22Rv1 (cell line): ENCODE results near the gene LARP4B.

ENCODE experiments used
- H3K27ac ChIP-seq: fragments of 450-650 bp; 2 replicates; pipeline ENCODE4 v1.5.1; 2017
- CTCF ChIP-seq: fragments of 450-650 bp; IDR thresholded peaks from 2 replicates; pipeline ENCODE4 v1.5.1; 2017; ENCODE audit warnings: mild to moderate bottlenecking
- ZFX ChIP-seq: fragments of 450-650 bp; IDR thresholded peaks from 2 replicates; pipeline ENCODE4 v1.6.1; 2017; ENCODE audit warnings: antibody characterized with exemption, borderline replicate concordance

LARP4B gene

GRCh38 chr10:777913-778479 is 153.5 kb downstream of the LARP4B start:
- H3K27ac ChIP-seq: no peak overlapping the region
- no peak for TF ChIP-seq CTCF
- TF ChIP-seq ZFX: no peak

GRCh38 chr10:776772-777171 is 154.7 kb downstream of the LARP4B start:
- TF ChIP-seq ZFX (no peak), CTCF (no peak)
- H3K27ac ChIP-seq: no peak overlapping the region

- H3K27ac ChIP-seq: no peak overlapping the region
Observed at GRCh38 chr10:775245-776075, 156.0 kb downstream of the LARP4B start.

GRCh38 chr10:774661-775244 is 156.8 kb downstream of the LARP4B start:
- TF ChIP-seq CTCF (no peak), ZFX (no peak)
- no peak overlapping the region for H3K27ac ChIP-seq

More at GRCh38 chr10:775245-776075, 156.0 kb downstream of the LARP4B start:
- TF ChIP-seq ZFX (no peak), CTCF (no peak)

GRCh38 chr10:774223-774622 is 157.3 kb downstream of the LARP4B start:
- no peak overlapping the region for H3K27ac ChIP-seq
- TF ChIP-seq CTCF: no peak
- TF ChIP-seq ZFX: no peak

- TF ChIP-seq CTCF (no peak), ZFX (no peak)
- no peak overlapping the region for H3K27ac ChIP-seq
Observed at GRCh38 chr10:773562-774161, 157.8 kb downstream of the LARP4B start.
